ENCODE results near the gene CTNNA3.
"Not testable (repeated sequence)": the region's sequence is repeated elsewhere in the genome, so short reads cannot be mapped to it uniquely, and the experiment has no call there.

Gene CTNNA3

DNA sequence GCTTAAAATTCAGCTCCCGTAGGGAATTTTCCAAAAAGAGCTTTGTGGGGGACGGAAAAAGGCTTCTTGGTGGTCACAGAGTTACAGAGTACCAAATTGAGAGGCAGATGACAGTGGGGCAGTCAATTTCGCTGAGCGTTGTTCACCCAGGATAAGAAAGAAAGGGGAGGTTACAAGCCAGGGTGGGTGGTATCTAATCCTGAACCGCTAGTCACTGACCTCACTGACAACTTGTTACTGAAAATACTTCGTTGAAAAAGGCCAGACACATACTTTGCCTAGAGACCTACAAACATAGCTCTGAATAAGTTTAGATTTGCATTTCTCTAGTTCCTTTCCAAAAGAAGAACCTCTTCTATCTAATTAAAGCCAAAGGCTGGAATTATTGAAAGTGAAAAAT, at the start of gene CTNNA3:
Gene CTNNA3 (minus strand): TSS at position 167 of the 400 bp plus-strand sequence.
- DNase-seq (ENCODE audit: low read depth in 2 of 2): no peak

DNA sequence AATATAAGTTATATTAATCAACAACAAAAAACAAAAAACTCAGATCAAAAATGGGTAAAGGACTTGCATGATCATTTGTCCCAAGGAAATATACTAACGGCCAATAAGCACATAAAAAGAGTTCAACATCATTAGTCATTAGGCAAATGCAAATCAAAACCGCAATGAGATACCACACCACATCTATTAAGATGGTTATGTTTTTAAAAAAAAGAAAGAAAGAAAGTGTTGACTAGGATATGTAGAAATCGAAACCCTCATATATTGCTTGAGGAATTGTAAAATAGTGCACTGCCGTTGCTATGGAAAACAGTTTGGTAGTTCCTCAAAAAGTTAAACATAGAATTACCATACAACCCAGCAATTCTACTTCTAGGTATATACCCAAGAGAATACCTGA, 39.4 kb upstream of the CTNNA3 start:
- no peak for DNase-seq (ENCODE audit: low read depth in 2 of 2)

DNA sequence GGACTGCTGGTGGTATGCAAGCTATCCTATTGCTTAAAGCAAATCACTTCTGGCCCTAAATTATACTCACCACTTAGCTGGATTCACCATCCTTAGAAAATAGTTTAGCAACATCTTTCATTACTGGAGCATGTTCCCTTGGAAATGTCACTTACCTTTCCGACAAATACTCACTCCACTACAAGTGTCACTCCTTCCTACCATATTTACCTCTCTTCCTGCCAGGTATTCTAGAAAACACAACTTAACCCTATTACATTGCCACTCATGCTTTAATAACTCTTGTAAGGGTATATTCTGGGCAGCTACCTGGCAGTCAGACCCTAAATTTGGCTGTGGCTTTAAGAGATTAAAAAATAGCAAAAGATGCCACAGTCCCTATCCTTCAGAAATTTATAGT, 37.5 kb upstream of the CTNNA3 start:
- DNase-seq (ENCODE audit: low read depth in 2 of 2): no peak

DNA sequence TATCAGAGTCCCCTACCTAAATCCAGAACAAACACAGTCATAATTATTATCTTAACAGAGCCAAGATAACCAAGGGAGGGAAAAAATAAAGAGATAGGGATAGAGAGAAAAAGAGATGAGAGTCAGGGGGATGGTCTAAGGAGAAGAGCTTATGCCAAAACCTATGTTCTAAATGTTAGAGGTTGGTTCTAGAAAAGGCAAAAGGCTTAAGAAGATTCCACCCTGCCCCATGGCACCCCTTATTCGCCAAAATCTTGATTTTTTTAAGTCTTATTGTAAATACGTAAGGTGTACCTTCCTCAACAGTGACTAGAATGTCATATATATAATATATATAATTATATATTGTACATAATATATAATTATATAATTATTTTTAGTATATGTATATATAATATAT, 29.6 kb upstream of the CTNNA3 start:
- no peak for DNase-seq (ENCODE audit: low read depth in 2 of 2)

DNA sequence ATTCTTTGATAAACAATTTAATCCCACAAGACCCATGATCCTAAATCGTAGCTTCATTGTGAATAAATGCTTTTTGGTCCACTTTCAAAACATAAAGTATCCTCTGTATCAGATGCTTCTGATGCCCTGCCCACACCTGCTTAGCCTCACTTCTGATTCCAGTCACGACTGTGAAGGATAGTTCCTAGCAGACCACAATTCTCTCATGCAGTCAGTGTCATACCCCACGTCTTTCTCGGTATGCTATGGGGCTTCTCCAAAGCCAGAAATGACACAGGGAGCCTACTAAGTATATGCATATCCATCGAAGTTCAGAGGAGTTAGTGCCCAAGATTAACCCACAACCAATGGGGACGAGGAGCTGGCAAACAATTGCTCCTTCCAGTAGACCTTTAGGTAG, 27.6 kb upstream of the CTNNA3 start:
- no peak for DNase-seq (ENCODE audit: low read depth in 2 of 2)

DNA sequence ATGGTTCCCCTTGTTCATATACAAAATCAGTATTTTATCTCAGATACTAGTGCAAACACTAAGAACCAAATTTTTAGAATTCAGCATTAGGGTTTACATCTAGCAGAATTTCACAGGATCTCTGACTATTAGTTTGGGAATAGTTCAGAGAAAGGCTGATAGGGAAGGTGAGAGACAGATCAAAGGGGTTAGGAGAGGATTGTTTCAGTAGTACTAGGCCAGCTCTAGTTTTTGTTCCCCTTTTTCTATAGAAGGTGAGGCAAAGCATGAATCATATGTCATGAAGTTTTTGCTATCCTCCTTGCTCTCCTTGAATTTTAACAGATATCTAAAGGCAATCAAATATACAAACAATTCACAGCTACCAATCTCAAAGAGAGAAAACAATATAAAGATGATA, 26.1 kb upstream of the CTNNA3 start:
- no peak for DNase-seq (ENCODE audit: low read depth in 2 of 2)

DNA sequence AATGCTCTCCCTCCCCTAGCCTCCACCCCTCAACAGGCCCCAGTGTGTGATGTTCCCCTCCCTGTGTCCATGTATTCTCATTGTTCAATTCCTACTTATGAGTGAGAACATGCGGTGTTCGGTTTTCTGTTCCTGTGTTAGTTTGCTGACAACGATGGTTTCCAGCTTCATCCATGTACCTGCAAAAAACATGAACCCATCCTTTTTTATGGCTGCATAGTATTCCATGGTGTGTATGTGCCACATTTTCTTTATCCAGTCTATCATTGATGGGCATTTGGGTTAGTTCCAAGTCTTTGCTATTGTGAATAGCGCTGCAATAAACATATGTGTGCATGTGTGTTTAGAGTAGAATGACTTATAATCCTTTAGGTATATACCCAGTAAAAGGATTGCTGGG, 20.5 kb upstream of the CTNNA3 start:
- not testable (repeated sequence) for DNase-seq (ENCODE audit: low read depth in 2 of 2)

DNA sequence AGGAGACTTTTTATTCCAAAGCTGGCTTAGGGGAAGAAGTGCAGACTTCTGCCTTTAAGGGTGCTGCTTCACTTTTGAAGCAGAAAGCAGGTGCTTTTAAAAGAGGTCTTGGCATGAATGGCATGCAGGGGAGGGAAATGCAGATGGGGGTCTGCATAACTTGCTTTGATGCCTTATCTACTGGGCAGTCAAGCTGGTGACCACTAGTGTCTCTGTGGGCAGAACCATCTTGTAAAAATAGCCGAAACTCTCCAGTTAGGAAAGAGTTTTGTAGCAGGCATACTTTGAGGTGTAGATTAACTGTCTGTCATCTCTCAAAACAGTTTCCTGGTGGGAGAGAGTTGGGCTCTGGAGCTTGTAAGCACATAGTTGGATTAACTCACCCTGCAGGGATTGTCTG, 9.9 kb upstream of the CTNNA3 start:
- DNase-seq (ENCODE audit: low read depth in 2 of 2): no peak

DNA sequence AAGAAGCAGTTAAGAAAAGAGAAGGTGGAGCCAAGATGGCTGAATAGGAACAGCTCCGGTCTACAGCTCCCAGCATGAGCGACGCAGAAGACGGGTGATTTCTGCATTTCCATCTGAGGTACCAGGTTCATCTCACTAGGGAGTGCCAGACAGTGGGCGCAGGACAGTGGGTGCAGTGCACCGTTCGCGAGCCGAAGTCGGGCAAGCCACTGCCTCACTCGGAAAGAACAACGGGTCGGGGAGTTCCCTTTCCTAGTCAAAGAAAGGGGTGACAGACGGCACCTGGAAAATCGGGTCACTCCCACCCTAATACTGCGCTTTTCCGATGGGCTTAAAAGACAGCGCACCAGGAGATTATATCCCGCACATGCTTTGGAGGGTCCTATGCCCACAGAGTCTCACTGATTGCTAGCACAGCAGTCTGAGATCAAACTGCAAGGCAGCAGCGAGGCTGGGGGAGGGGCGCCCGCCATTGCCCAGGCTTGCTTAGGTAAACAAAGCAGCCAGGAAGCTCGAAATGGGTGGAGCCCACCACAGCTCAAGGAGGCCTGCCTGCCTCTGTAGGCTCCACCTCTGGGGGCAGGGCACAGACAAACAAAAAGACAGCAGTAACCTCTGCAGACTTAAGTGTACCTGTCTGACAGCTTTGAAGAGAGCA, 3.7 kb upstream of the CTNNA3 start:
- DNase-seq (ENCODE audit: low read depth in 2 of 2): not testable (repeated sequence)

DNA sequence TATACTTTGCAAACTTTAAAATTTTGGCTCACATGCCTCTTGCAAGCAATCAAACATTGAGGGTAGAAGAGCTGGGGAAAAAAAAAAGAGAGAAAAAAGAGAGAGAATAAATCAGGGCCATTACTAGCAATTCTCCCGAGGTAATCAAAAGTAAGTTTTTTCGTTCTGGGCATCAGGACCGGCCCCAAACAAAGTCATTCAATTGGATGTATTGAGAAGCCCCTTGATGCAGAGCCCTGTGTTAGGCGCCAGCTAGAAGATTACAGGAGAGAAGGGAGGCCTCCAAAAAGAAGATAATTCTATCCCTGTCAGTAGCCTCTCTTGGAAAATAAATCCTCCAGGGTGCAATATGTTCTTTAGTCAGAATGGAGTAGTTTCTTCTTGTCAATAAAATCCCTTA, 2.2 kb upstream of the CTNNA3 start:
- DNase-seq (ENCODE audit: low read depth in 2 of 2): no peak

DNA sequence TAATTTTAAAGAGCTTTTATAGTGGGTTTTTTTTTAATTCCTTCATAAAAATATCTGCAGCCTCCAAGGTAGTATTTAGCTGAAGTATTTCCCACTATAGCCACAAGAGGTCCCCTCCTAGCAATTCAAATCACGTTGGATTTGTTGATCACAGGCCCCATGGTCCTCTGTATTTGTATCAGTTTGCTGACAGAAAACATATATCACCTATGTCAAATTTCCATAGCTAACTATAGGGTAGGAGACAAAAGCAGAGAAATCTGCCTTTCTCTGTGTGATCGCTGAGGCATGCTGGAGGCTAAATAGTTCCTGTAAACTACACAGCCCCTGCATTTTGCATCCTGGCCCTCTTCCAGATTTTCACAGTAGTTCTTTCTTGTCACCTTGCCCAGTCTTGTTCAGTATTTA, 1.7 kb upstream of the CTNNA3 start:
- no peak for DNase-seq (ENCODE audit: low read depth in 2 of 2)

DNA sequence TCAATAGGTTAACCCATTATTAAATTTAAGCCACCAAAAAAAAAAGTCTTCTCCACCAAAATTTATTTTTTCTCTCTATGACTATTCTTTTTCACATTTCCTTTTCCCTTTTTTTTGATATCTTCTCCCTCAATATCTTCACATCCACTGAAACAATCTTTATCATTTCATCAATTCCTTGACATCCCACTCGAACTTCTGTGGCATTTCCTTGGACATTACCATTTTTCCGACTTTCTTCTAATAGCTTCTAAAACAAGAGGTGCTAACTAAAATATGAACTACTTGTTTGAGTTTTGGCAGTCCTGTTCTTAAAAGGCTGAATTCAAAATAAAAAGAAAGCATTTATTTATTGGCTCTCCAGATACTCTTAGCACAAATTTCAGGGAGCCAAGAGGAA, 684 bp upstream of the CTNNA3 start:
- DNase-seq (ENCODE audit: low read depth in 2 of 2): no peak

DNA sequence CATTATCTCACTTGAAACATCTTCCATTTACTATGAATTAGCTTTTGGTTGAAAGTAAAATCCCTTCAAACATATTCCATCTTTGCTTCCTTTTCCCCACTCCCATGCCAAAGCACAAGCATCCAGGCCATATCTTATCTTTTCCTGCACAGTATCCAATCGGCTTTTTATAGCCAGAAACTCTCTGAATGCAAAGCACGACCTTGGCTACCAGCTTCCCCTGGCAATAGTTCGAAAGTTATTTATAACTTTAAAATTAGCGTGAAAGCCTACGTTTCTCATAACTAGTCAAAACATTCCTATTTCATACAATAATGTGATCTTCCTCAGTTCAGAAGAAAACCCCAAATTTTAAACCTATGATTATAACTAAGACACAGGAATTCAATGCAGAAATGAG, 440 bp downstream of the CTNNA3 start:
- no peak for DNase-seq (ENCODE audit: low read depth in 2 of 2)

DNA sequence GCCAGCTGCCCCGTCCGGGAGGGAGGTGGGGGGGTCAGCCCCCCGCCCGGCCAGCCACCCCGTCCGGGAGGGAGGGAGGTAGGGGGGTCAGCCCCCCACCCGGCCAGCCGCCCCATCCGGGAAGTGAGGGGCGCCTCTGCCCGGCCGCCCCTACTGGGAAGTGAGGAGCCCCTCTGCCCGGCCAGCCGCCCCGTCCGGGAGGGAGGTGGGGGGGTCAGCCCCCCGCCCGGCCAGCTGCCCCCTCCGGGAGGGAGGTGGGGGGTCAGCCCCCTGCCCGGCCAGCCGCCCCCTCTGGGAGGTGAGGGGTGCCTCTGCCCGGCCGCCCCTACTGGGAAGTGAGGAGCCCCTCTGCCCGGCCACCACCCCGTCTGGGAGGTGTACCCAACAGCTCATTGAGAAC, 4.1 kb downstream of the CTNNA3 start:
- not testable (repeated sequence) for DNase-seq (ENCODE audit: low read depth in 2 of 2)

DNA sequence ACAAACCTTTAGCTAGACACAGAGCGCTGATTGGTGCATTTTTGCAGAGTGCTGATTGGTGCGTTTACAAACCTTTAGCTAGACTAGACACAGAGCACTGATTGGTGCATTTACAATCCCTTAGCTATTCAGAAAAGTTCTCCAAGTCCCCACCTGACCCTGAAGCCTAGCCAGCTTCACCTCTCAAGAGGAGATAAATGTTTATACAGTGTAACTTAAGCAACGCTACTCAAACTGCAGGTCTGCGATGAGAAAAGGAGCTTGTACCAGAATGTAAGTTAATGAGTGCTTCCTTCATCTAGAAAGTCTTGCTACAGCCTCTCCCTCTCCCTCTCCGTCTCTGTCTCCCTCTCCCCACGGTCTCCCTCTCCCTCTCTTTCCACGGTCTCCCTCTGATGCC, 5.5 kb downstream of the CTNNA3 start:
- not testable (repeated sequence) for DNase-seq (ENCODE audit: low read depth in 2 of 2)

DNA sequence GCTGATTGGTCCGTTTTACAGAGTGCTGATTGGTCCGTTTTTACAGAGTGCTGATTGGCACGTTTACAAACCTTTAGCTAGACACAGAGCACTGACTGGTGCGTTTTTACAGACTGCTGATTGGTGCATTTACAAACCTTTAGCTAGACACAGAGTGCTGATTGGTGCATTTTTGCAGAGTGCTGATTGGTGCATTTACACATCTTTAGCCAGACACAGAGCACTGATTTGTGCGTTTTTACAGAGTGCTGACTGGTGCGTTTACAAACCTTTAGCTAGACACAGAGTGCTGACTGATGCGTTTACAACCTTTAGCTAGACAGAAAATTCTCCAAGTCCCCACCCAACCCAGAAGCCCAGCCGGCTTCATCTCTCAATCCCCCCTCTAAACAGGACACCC, 11.9 kb downstream of the CTNNA3 start:
- DNase-seq (ENCODE audit: low read depth in 2 of 2): not testable (repeated sequence)

DNA sequence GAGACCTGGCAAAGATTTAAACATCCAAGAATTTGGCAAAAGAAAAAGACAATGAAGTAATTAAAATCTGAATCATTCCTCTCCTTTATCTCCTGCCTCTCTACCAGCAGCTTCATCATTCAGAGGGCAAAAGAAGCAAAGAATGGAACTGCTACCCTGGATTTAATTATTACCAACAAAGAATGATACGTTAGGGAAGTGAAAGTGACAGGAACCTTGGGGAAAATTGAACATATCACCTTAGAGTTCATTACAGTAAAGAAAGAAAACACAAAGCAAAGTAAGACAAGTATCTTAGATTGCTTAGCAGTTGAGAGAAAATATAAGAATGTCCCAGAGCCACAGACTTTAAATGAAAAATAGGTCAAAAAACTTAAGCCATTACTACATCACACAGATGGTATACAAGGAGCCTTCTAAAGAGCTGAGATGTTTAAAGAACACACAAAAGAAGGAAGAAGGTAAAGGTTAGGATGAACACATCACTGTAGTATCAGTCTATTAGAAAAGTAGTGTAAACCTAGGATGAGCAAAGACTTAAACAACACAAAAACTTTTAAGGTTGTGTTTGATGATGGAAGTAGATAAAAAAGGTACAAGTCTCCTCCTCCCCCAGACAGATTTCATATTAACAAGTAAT, 17.5 kb downstream of the CTNNA3 start:
- no peak for DNase-seq (ENCODE audit: low read depth in 2 of 2)

DNA sequence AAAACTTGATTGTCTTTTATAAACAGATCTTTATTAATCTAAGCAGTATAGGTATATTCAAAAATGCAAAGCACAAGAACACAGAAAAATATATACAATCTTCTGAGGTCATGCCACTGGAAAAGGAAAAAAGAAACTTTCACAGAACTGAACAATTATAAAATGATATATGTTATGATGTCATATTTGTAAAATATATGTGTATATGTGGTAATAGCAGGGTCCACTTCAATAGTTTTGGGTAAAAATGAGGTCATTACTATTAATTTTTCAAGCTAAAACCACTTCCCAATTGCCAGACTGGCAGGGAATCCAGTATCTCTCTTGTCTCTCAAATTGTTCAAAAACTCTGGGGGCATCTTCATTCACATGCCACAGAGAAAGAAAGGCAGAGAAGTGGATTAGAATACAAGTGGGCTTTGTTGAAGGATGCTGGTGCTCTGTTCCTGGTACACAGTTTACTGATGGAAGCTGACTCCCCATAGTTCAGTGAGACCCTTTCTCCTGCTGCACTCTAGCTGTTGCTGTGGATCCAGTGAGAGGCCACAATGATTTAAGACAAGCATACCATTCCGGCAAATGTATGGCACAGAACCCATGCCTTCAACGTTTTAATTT, 19.7 kb downstream of the CTNNA3 start:
- DNase-seq (ENCODE audit: low read depth in 2 of 2): no peak

DNA sequence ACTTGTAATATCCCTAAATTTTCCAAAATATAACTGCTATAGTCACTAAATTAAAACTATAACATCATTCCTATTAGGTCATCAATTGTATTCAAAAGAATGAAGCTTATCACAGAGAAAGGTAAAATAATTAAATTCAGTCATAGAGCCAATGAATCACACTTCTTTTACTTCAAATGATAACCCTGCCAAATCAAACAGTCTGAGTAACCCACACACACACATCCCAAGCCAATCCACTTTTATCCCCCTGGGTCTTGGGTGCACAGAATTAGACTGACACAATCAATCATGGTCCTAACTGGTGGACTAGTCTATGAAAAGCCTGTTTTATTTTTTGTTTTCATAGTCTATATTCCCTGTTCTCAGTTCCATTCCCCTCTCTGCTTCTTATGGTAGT, 25.6 kb downstream of the CTNNA3 start:
- DNase-seq (ENCODE audit: low read depth in 2 of 2): no peak

DNA sequence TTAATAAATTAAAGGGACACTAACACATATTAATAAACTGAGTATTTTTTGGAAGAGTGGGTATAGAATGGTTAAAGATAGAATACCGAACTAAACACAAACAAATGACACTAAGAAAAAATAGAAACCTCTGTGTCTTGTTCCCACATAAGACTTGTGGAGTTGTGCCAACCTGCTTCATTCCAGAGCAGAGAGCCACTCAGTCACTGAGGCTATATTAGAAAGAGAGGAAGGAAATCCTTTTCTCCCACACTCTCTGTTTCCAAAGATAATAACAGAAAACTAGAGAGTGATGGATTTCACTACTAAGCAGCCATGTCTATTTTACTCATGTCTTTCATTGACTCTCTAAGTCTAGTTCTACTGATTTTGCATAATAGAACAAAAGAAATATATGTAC, 26.0 kb downstream of the CTNNA3 start:
- DNase-seq (ENCODE audit: low read depth in 2 of 2): no peak

DNA sequence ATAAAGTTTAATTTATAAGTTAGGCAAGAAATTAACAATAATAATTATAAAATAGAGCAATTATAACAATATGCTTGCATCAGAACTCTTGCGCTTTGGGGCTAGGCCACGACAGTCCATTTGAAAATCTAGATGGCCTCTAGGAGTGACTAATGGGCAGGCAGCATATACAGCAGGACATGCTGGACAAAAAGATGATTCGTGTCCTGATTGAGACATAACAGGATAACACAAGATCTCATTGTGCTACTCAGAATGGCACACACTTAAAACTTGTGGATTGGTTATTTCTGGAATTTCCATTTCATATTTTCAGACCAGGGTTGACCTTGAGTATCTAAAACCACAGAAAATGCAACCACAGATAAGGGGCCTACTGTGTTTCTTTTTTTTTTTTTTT, 27.5 kb downstream of the CTNNA3 start:
- no peak for DNase-seq (ENCODE audit: low read depth in 2 of 2)

DNA sequence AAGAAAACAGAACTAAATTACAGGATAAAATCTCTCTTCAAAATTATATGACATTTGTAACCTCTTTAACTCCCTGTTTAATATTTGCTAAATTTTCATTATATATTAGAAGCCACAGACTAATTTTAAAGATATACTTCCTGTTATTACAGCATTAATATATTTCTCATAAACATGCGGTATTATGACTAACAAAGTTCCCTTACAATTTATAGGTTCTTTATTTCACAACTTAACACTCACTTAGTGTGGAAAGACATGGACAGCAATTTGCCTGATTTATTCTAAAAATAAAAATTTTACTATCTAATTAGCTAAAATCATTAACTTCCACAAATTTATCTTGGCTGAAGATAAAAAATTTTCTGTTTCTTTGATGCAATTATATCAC, 29.0 kb downstream of the CTNNA3 start:
- no peak for DNase-seq (ENCODE audit: low read depth in 2 of 2)

DNA sequence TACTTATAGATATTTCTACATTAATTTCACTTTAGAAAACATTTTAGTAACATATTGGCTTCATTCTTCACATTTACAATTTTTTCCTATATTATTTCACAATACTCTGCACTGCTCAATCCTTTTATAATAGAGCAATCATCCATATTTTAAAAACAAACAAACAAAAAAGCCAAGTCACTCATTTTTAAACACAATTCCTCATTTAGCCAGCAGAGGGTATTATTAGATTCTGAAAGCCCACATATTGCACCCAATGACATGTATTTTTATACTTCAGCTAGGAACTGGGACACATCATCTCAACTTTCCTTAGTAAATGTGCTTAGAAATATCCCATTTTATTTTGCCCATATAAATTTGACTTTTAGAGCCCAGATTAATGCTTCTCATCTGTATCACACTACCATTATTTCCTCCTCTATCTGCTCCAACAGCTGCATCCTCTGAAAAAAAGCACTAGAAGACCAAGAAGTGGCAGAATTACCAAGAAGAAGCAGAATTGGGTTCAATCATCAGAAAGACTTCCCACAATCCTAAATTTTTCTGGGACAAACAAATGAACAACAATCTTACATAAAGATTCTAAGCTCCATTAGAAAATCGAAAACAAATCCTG, 29.5 kb downstream of the CTNNA3 start:
- DNase-seq (ENCODE audit: low read depth in 2 of 2): no peak
